Measurements from ENCODE around the gene SOAT2. TPM values are rescaled to one million over a fixed set of nuclear protein-coding genes. Genes with fewer than 3 reads are reported as not detected.
"Not testable (repeated sequence)": the region's sequence is repeated elsewhere in the genome, so short reads cannot be mapped to it uniquely, and the experiment has no call there.

Gene SOAT2
- total RNA-seq, 1 donor from 2014 or later = not detected

DNA sequence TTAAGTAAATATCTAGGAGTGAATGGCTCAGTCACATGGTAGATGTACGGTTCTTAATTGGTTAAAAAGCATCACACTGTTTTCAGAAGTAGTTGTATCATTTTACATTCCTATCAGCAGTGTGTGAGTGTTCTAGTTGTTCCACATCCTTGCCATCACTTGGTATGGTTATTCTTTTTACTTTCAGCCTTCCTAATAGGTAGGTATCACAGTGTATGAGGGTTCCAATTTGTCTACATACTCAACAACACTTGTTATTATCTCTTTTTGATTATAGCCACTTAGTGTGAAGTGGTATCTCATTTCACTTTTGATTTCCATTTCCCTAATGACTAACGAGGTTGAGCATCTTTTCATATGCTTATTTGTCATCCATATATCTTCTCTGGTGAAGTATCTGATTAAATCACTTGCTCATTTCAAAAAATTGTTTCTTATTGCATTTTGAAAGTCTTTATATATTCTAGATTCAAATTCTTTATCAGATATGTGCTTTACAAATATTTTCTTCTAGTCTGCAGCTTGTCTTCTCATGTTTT lies 20.6 kb upstream of the SOAT2 start:
- DNase-seq (ENCODE audit: low read depth, low spot score) = no peak

DNA sequence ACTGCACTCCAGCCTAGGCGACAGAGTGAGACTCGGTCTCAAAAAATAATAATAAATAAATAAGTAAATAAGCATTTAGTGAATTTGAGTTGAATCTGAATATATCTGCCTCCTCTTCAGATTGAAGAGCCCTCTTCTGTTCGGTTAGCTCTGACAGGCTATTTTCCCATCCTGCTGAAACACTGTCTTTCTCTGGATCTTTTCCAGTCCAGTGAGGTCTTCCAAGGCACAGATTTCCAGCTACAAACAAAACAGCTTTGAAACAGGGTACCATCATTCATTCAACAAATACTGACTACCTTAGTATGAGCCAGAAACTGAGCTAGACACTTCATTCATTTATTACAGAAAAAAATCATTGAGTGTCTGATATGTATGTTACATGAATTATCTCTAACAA lies 16.9 kb upstream of the SOAT2 start:
- no peak for DNase-seq (ENCODE audit: low read depth, low spot score)

DNA sequence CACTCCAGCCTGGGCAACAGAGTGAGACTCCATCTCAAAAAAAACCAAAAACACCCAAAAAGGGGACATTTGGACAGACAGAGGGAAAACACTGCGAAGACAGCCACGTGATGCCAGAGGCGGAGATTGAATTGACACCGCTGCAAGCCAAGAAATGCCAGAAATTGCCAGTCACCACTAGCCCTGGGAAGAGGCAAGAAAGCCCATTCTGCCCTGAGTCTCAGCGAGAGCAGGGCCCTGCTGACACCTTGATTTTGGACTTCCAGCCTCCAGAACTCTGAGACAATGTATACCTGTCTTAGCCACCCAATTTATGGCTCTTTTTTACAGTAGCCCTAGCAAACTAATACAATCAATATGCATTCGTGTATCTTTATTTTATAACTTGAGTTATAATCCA lies 13.2 kb upstream of the SOAT2 start:
- no peak for DNase-seq (ENCODE audit: low read depth, low spot score)

DNA sequence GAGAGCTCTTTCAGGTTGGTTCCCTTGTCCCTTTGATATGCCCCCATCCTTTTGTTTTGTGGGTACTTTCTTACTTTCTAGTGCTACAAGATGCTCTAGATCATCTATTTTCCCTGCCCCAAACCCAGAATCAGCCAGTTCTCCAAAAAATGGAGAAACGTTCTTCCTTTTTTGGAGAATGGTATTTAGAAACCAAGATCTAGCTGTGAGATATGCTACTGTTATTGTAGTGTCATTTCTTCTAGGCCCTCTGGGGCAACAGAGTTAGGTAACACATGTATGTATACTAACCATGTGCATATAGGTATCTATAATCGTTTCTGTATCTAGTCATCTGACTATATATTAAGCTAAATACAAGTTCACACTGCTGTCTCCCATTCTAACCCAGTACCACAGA lies 12.7 kb upstream of the SOAT2 start:
- DNase-seq (ENCODE audit: low read depth, low spot score) = no peak

DNA sequence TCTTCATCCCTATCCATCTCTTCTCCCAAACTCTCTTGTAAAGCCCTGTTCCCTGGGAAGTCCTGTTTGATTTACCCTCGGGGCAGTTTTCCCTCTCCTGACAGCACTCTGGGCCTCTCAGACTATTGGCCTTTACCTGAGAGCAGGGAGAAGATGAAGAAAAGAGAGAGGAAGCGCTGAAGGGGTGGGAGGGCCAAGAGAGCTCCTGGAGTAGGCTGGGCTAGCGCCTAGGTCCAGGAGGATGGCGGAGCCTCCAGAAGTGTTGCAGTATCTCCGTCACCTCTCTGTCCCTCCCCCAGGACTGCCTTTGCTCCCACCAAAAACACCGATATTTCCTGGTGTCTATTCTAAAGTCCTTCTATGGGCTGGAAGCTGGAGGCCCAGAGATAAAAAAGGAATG lies 11.5 kb upstream of the SOAT2 start:
- DNase-seq (ENCODE audit: low read depth, low spot score) = no peak

DNA sequence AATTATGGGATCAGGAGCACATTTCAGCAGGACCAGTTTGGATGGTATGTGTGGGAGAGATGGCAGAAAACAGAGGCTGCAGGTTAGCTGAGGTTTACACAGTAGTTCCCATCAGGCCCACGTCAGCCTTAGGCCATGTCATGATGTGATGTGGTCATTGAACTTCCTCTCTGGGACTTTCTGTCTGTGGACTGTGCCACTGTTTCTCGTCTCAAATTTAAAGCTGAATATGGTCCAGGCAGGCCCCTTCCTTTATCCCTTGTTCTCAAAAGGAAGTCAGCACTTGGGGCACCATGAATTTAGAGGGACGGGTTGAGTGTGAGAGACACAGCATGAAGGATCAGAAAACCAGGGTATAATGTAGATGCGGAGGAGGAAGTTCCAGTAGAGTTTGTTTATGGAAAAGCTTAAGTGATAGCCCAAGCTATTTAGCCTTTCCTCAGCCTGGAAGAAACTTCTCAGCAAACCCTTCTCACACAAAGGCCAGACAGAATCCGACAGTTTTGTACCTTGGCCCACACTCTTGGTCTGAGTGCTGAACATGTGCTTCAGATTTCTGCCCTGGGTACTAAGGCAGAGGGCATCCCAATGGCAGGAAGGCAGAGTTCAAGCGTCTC lies 9.4 kb upstream of the SOAT2 start:
- DNase-seq (ENCODE audit: low read depth, low spot score) = no peak

DNA sequence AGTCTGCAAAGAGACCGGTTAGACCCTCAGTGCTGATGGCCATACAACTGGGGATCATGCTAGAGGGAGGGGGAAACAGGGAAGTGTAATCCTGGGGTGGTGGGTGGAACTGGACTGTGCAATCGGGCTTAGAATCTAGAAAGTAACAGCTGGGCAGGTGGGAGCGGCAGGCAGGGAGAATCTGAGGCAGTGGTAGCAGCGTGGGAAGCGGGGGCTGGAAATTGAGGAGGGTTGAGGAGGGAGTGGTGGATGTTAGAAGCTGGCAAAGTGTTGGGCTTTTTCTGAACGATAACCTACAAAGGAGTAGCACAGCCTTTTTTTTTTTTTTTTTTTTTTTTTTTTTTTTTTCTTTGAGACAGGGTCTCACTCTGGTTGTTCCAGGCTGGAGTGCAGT lies 8.9 kb upstream of the SOAT2 start:
- DNase-seq (ENCODE audit: low read depth, low spot score) = no peak

DNA sequence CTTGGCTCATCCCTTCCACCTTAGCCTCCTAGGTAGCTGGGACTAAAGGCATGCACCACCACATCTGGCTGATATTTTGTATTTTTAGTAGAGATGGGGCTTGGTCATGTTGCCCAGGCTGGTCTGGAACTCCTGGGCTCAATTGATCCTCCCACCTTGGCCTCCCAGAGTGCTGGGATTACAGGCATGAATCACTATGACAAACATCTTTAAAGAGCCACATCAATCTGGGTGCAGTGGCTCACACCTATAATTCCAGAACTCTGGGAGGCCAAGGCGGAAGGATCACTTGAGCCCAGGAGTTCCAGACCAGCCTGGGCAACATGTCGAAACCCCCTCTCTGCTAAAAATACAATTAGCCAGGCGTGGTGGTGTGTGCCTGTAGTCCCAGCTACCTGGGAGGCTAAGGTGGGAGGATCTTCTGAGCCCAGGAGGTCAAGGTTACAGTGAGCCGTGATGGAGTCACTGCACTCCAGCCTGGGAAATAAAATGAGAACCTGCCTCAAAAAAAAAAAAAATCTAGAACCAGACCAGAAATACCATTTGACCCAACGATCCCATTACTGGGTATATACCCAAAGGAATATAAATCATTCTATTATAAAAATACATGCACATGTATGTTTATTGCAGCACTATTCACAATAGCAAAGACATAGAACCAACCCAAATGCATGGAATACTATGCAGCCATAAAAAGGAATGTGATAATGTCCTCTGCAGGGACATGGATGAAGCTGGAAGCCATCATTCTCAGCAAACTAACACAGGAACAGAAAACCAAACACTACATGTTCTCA lies 8.3 kb upstream of the SOAT2 start:
- DNase-seq (ENCODE audit: low read depth, low spot score) = not testable (repeated sequence)

DNA sequence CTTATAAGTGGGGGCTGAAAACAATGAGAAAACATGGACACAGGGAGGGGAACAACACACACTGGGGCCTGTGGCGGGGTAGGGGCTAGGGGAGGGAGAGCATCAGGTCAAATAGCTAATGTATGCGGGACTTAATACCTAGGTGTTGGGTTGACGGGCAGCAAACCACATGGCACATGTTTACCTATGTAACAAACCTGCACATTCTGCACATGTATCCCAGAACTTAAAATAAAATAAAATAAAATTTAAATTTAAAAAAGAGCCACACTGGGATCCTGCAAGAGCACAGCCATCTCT lies 7.7 kb upstream of the SOAT2 start:
- not testable (repeated sequence) for DNase-seq (ENCODE audit: low read depth, low spot score)

DNA sequence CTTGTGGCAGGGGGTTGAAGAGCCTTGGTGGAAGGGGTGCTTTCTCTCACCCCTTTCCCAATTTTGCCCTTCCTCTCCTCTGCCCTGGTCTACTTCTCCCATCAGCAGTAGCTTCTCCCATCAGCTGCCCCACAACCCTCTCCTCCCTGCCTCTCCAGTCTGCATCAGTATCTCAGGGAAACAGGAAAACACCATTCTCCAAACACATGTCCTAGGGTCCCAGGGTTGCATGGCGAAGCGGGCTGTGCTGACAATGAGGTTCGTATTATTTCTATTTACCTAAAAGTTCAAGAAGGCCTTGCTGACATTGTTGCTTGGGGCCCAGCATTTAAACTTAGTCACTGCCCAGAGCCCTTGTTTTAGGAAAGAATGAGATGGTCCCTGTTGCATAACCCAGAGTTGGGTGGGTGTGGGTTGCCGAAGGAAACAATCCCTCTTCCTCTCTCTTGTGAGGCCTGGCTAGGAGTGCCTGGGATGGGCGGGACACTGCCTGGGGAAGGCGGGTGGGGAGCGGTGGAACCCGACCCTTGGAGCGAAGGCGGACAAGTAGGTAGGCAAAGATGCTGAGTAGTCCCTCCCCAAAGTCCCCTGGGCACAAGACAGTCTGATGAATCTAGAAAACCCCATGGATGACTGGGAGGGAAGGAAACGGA lies 7.1 kb upstream of the SOAT2 start:
- DNase-seq (ENCODE audit: low read depth, low spot score) = no peak

DNA sequence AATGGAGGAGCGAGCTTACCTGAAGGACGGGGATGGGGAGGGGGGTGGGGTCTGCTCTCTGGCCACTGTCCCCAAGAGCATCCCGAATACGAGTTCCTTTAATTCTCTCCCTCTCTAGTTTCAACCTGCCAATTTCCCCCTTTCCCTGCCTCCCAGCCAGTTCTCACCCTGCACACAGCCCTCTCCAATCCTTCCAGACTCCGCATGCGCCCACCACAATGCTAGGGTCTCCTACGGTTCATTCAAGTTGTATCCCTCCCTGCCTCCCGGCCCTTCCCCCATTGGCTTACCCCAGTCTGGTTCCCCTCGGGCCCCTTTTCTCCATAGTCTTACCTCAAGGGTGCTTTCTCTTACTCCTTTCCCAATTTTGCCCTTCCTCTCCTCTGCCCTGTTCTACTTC lies 6.5 kb upstream of the SOAT2 start:
- DNase-seq (ENCODE audit: low read depth, low spot score) = no peak

DNA sequence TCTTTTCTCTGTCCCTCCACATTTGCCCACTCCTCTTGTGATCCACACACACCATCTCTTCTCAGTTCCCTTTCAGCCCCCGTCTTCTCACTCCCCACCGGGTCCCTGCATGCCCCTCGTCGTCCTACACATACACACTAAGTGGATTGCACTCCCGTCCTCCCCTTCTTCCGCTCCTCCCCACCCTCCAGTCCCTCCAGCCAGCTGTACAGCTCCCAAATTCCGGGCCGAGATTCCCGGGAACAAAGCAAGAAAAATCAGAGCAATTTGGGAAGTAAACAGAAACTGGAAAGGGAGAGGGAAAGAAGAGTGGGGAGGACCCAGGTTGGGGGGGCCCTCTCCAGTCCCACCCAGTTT lies 6.1 kb upstream of the SOAT2 start:
- DNase-seq (ENCODE audit: low read depth, low spot score) = no peak

DNA sequence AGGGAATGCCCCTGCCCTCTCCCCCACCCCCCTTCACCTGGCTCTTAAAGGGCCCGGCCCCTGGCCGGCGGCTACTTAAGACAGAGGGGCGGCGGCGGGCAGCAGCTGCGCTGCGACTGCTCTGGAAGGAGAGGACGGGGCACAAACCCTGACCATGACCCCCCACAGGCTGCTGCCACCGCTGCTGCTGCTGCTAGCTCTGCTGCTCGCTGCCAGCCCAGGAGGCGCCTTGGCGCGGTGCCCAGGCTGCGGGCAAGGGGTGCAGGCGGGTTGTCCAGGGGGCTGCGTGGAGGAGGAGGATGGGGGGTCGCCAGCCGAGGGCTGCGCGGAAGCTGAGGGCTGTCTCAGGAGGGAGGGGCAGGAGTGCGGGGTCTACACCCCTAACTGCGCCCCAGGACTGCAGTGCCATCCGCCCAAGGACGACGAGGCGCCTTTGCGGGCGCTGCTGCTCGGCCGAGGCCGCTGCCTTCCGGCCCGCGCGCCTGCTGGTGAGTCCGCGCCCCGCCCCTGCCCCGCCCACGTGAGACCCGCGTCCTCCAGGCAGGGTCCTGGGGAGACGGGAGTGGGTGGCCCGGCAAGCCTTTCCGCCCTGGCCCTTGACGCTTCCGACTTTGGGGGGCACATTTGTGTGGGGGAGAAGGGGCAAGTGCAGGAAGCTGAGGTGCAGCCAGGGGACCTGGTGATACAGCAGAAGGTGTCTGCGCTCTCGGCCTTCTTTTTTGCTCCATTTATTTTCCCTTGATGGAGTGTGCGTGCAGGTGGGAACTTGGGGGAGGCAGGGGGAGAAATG lies 5.5 kb upstream of the SOAT2 start, which contains the start of gene IGFBP6:
IGFBP6 (plus strand) TSS at position 104 of the 790 bp plus-strand sequence; CDS start at position 155, 51 bp downstream.
- DNase-seq (ENCODE audit: low read depth, low spot score) = no peak

DNA sequence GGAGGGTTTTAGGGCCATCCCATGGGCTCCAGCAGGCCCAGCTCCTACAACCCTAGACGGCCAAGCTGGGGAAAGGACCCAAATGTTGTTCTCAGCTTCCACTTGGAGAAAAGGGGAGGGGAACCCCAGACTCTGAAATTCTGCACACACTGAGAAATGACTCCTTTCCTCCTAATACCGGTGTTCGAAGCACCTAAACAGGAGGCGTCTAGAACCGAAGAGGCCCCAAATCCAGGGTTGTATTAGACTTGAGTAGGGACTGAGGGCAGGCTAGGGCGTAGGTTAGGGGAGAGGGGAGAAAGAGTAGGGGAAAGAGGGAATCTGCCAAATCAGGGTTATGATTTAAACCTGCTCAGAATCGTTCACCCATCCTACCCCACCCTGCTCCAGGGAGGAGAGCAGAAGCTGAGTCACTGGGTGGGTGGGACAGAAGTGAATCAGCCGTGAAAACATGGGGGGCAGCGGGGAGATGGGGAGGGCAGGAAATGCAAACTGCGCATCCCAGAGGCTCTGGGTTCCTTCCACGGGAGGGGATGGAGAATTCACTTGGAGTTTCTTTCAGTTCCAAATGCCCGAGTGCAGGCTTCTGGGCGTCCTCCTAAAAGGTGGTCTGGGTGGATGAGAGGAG lies 4.8 kb upstream of the SOAT2 start:
- no peak for DNase-seq (ENCODE audit: low read depth, low spot score)

DNA sequence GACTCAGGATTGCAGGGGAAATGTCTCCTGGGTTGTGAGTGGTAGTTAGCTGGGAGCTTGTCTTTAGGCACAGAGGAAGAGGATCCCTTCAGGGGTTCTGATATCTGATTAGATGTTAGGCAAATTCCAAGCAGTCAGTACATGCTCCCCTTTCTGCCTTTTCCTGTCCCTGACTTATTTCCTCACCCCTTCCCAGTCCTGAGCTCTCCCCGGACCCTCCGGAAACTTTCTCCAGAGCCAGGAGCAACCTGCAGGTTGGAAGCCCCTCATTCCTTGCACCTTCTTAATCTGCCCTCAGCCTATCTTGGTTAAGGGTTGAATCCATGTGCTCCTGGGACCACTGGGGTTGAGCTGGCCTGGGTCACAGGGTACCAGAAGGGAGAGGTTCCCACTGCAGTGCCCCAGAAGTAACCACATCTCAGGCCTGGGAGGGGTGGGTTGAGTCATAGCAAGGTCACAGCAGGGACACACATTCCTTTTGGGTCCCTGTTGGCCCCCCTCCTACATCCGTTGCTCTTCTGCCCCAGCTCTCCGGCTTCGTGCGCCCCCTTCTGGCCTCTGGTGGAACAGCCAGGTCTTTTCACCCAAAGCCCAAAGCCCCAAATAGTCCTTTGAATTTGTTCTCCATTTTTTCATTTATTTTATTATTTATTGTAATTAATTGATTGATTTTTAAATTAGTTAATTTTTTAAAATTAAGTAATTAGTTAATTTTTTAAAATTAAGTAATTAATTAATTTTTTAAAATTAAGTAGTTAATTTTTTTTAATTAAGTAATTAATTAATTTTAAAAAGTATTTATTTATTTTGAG lies 4.0 kb upstream of the SOAT2 start:
- DNase-seq (ENCODE audit: low read depth, low spot score) = peak; percentile 54

DNA sequence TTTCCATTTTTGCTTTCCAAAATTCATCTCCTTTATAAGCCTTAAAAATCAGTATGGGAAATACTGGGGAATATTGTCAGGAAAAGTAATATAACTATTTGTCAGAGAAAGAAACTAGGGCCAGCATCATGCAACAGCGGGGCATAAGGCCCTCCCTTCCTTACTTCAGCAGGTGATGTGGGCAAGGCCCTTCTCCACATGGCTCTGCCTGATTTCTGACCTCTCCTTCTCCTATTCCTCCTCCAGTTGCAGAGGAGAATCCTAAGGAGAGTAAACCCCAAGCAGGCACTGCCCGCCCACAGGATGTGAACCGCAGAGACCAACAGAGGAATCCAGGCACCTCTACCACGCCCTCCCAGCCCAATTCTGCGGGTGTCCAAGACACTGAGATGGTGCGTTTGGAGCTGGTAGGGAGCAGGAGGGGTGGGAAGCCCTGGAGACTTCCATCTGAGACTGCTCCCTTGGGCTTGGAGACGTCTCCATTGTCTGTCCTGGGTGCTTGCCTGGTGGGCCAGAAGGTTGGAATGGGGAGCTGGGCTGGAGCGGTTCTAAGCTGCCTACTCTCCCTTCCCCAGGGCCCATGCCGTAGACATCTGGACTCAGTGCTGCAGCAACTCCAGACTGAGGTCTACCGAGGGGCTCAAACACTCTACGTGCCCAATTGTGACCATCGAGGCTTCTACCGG lies 2.7 kb upstream of the SOAT2 start:
- DNase-seq (ENCODE audit: low read depth, low spot score) = no peak

DNA sequence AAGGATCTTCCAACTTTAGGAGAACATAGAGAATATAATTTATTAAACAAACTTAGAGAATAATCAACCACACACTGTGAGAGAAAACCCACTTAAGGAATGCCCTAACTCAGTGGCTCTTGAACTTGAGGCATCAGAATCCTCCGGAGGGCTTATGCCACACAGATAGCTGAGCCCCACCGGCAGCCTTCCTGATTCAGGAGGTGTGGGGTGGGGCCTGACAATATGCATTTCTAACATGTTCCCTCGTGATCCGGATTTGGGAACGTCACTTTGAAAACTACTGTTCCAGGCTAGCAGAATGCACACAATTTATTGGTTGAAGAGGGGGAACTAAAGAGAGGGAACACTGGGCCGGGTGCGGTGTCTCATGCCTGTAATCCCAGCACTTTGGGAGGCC lies 2.0 kb upstream of the SOAT2 start:
- no peak for DNase-seq (ENCODE audit: low read depth, low spot score)

DNA sequence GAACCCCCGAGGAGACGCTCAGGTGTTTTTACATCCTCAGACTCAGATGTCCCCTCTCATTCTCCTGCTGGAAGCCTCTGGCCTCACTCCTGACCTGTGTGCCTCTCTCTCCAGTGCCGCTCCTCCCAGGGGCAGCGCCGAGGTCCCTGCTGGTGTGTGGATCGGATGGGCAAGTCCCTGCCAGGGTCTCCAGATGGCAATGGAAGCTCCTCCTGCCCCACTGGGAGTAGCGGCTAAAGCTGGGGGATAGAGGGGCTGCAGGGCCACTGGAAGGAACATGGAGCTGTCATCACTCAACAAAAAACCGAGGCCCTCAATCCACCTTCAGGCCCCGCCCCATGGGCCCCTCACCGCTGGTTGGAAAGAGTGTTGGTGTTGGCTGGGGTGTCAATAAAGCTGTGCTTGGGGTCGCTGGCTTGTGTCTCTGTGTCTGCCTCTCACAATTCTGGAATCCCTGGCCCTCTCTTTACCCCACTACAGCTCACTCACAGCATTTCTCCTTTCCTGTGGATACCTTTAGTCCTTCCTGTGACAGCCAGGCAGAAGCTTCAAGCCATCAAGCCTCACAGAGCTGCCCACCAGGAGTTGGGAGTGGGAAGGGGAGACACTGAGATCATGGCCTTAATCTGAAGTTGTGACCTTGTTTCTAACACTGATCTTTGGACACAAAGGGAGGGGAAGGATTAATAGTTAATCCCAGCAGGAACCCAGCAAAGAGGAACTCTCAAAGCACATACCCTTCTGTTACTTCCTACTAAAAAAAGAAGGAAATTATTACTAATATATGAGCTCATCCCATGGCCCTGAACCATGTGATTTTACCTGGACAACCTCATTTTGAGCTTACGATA lies 1.1 kb upstream of the SOAT2 start:
- DNase-seq (ENCODE audit: low read depth, low spot score) = no peak

DNA sequence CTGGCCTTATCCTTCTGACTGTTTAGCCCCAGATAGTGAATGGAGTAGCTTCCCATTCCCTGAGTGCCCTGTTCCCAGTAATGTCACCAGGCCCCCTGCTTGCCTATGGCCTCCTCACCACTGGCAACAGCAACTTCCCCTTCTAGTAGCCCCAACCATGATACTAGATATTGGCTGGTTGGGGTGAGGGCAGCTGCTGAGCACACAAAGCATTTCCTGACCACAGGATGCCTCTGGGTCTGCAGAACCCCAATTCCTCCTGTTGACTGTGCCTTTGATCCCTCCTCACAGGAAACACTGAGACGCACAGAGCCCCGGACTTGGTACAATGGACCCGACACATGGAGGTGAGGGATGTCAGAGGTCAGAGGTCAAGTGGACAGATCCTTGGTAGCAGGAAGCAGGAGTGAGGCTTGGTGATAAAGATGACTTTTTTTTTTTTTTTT lies 597 bp downstream of the SOAT2 start:
- DNase-seq (ENCODE audit: low read depth, low spot score) = no peak

All from pulmonary artery endothelial cell (primary cell).